Right atrium auricular region (tissue), 2 donors: ENCODE data around the gene MINDY1. TPM values are rescaled to one million over a fixed set of nuclear protein-coding genes. Genes with fewer than 3 reads are reported as not detected.

Source experiments
- DNase-seq: peaks from one replicate; pipeline ENCODE4 v3.0.0-alpha.2; 2019; ENCODE audit warnings: low spot score
- H3K27ac ChIP-seq, 2 donors: fragments of 200-600 bp; sonication (generic); 1 replicate in 1 of 2; 2 replicates in 1 of 2; pipeline ENCODE4 v1.5.1; 2016 to 2019
- H3K27me3 ChIP-seq, 2 donors: fragments of 200-600 bp; sonication (generic); one replicate each; pipeline versions ENCODE4 v1.5.1 to v1.6.0; 2017 to 2019
- H3K36me3 ChIP-seq: fragments of 200-600 bp; sonication (generic); one replicate; pipeline ENCODE4 v1.5.1; 2016
- H3K4me1 ChIP-seq, 2 donors: fragments of 200-600 bp; sonication (generic); one replicate each; pipeline versions ENCODE4 v1.5.1 to v1.6.0; 2017 to 2019
- H3K4me3 ChIP-seq, 2 donors: fragments of 200-600 bp; sonication (generic); 1 replicate in 1 of 2; 2 replicates in 1 of 2; pipeline ENCODE4 v1.5.1; 2017 to 2019; ENCODE audit warnings: mild to moderate bottlenecking in 1 of 2, moderate library complexity in 1 of 2
- H3K9me3 ChIP-seq, 2 donors: fragments of 200-600 bp; sonication (generic); one replicate each; pipeline ENCODE4 v1.5.1; 2019
- CTCF ChIP-seq, 2 donors: fragments of 200-600 bp; sonication (generic); IDR thresholded peaks; one replicate each; pipeline ENCODE4 v1.5.1; 2019; ENCODE audit warnings: antibody characterized with exemption in 2 of 2
- total RNA-seq, 2 donors: library from RNA; depleted of rRNA; stranded (reverse); fragments of >200 nt; gene quantifications; one replicate each; pipeline ENCODE4 v1.1.0, GENCODE V29; 2016

MINDY1 gene
- total RNA-seq, 2 donors from 2014 or later = 62.2 to 72.3 TPM

- H3K27ac ChIP-seq = no peak overlapping the region
- TF ChIP-seq CTCF (IDR thresholded peaks at IDR 0.05) = no peak
- peaks cover 0 to 16% of the 10 kb centered on the region in 2 donors for H3K4me1 ChIP-seq
- no peak overlapping the region for H3K4me3 ChIP-seq
- H3K27me3 ChIP-seq = no peaks in the 10 kb centered on the region
- DNase-seq = no peak
- H3K36me3 ChIP-seq = peaks cover 79% of the 10 kb centered on the region
- no peaks in the 10 kb centered on the region for H3K9me3 ChIP-seq
Measured at GRCh38 chr1:150966011-150966410, 40.7 kb downstream of the MINDY1 start.

- no peak overlapping the region for H3K27ac ChIP-seq
- H3K4me3 ChIP-seq = no peak overlapping the region
- H3K27me3 ChIP-seq = no peaks in the 10 kb centered on the region
- peaks cover 0 to 12% of the 10 kb centered on the region in 2 donors for H3K4me1 ChIP-seq
- H3K36me3 ChIP-seq = peaks cover 83% of the 10 kb centered on the region
- TF ChIP-seq CTCF (IDR thresholded peaks at IDR 0.05) = no peak
- no peak for DNase-seq
- H3K9me3 ChIP-seq = no peaks in the 10 kb centered on the region
Measured at GRCh38 chr1:150965605-150966004, 41.1 kb downstream of the MINDY1 start.

- Histone ChIP-seq H3K9me3 (no peaks in the 10 kb centered on the region), H3K4me1 (no peaks in the 10 kb centered on the region), H3K27ac (no peak overlapping the region), H3K4me3 (no peak overlapping the region), H3K27me3 (no peaks in the 10 kb centered on the region), H3K36me3 (peaks cover 97% of the 10 kb centered on the region)
- TF ChIP-seq CTCF (IDR thresholded peaks at IDR 0.05) = no peak
- DNase-seq = no peak
Measured at GRCh38 chr1:150964164-150964489, 42.6 kb downstream of the MINDY1 start.

GRCh38 chr1:150963321-150964163, 43.2 kb downstream of the MINDY1 start:
- no peaks in the 10 kb centered on the region for H3K9me3 ChIP-seq
- no peak overlapping the region for H3K4me3 ChIP-seq
- DNase-seq = no peak
- no peak overlapping the region for H3K27ac ChIP-seq
- H3K36me3 ChIP-seq = peaks cover 99% of the 10 kb centered on the region
- no peak for TF ChIP-seq CTCF (IDR thresholded peaks at IDR 0.05)
- no peaks in the 10 kb centered on the region for H3K4me1 ChIP-seq
- H3K27me3 ChIP-seq = no peaks in the 10 kb centered on the region

GRCh38 chr1:150961756-150962155, 44.9 kb downstream of the MINDY1 start:
- Histone ChIP-seq H3K36me3 (peaks cover 92% of the 10 kb centered on the region), H3K4me3 (no peak overlapping the region), H3K9me3 (no peaks in the 10 kb centered on the region), H3K4me1 (no peaks in the 10 kb centered on the region), H3K27me3 (no peaks in the 10 kb centered on the region), H3K27ac (no peak overlapping the region)
- TF ChIP-seq CTCF (IDR thresholded peaks at IDR 0.05) = no peak
- no peak for DNase-seq

GRCh38 chr1:150960646-150961045, 46.1 kb downstream of the MINDY1 start:
- Histone ChIP-seq H3K36me3 (peaks cover 82% of the 10 kb centered on the region), H3K4me3 (no peak overlapping the region), H3K9me3 (no peaks in the 10 kb centered on the region), H3K4me1 (no peaks in the 10 kb centered on the region), H3K27ac (no peak overlapping the region), H3K27me3 (no peaks in the 10 kb centered on the region)
- DNase-seq = no peak
- no peak for TF ChIP-seq CTCF (IDR thresholded peaks at IDR 0.05)
